ENCODE measurements around the gene LOXL1.

- TF ChIP-seq CTCF (IDR thresholded peaks at IDR 0.05): no peak
- TF ChIP-seq POLR2A (IDR thresholded peaks at IDR 0.05): no peak
Measured at GRCh38 chr15:73946795-73947370, 20.6 kb downstream of the LOXL1 start.

Data from Peyer's patch (tissue), 4 donors.